ENCODE data around the gene MED19. TPM values are rescaled to one million over a fixed set of nuclear protein-coding genes. Genes with fewer than 3 reads are reported as not detected.

The MED19 gene
- 42.5 TPM for polyA plus RNA-seq (2013, experiment 1 of 2)
- polyA plus RNA-seq (2013, experiment 2 of 2): 41.5 TPM

GRCh38 chr11:57711414-57712255 lies at the start of gene MED19:
MED19 (minus strand) TSS chr11:57712215; CDS start chr11:57712179, 36 bp downstream.
- peak within 1 kb of the TSS; percentile 90 for H2BK5ac ChIP-seq (ENCODE audit: low read length)
- H3K23ac ChIP-seq (ENCODE audit: low read depth, low read length, poor library complexity): peak within 1 kb of the TSS; percentile 67
- H3K79me1 ChIP-seq (ENCODE audit: low read depth, low read length): peaks cover 12% of the 10 kb centered on the region
- no CpG with 5 or more reads among the region's 51 CpGs for WGBS, 2 donors (ENCODE audit: extremely low coverage in 2 of 2, insufficient read length in 2 of 2, insufficient replicate concordance in 1 of 2)
- peak within 1 kb of the TSS; percentile 94 for H2AFZ ChIP-seq (ENCODE audit: low read length)
- peak within 1 kb of the TSS; percentile 70 for H4K8ac ChIP-seq (ENCODE audit: low read depth, low read length)
- peak within 1 kb of the TSS; percentile 19 for H2AK5ac ChIP-seq (ENCODE audit: low read depth, low read length)
- DNase-seq (ENCODE audit: low spot score): peak; percentile 82
- H3K36me3 ChIP-seq (replicated peaks in 1 of 2; ENCODE audit: control insufficient read depth in 2 of 2, insufficient read depth in 2 of 2, low read length in 2 of 2): peaks cover 0 to 30% of the 10 kb centered on the region in 2 donors
- peak within 1 kb of the TSS; percentile 63 for H2BK15ac ChIP-seq (ENCODE audit: low read length)
- H3K9ac ChIP-seq (ENCODE audit: low read depth, low read length, poor library complexity): peak within 1 kb of the TSS; percentile 98
- no peak within 1 kb of the TSS for H2BK120ac ChIP-seq (ENCODE audit: low read depth, low read length)
- peak within 1 kb of the TSS; percentile 72 for H3K14ac ChIP-seq (ENCODE audit: low read length)
- H3K4me1 ChIP-seq (ENCODE audit: control insufficient read depth in 2 of 2, insufficient read depth in 1 of 2, low read depth in 1 of 2, low read length in 2 of 2): peaks cover 6 to 12% of the 10 kb centered on the region in 2 donors
- peak within 1 kb of the TSS; percentile 89 for H3K27ac ChIP-seq (replicated peaks; ENCODE audit: low read length)
- no peak within 1 kb of the TSS for H4K91ac ChIP-seq (ENCODE audit: low read depth, low read length, poor library complexity)
- H3K9me3 ChIP-seq (replicated peaks in 1 of 2; ENCODE audit: control insufficient read depth in 2 of 2, insufficient read depth in 1 of 2, low read depth in 1 of 2, low read length in 2 of 2): no peaks in the 10 kb centered on the region
- H3K27me3 ChIP-seq (ENCODE audit: control insufficient read depth in 3 of 3, insufficient read depth in 3 of 3, low read depth in 1 of 3, low read length in 3 of 3): no peaks in the 10 kb centered on the region
- H3K4me2 ChIP-seq (ENCODE audit: insufficient read depth, low read length, poor library complexity, severe bottlenecking): peak within 1 kb of the TSS; percentile 82
- H2BK12ac ChIP-seq (ENCODE audit: low read length): peak within 1 kb of the TSS; percentile 44
- peak within 1 kb of the TSS; percentile 92 to 97 for H3K4me3 ChIP-seq (ENCODE audit: low read length in 2 of 2)
- H3K18ac ChIP-seq (ENCODE audit: low read length): peak within 1 kb of the TSS; percentile 97
- H3K4ac ChIP-seq (ENCODE audit: low read length): peak within 1 kb of the TSS; percentile 87

DNA sequence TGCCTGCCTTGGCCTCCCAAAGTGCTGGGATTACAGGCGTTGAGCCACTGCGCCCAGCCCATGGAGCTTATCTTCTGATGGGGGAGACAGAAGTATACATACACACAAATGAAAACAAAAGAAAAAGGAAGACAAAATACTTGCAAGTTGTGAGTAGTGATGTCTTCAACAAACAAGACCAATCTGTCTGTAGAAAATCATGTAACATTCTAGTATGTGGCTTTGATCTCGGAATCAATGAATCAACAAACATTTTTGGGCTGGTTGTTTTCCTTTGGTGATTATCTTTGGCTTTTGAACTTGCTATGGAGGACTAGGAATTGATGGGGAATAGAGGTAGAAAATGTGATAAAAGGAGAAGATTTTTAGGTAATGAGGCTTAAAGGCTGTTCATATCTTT lies 46.2 kb upstream of the MED19 start:
- H4K91ac ChIP-seq (ENCODE audit: low read depth, low read length, poor library complexity): no peak overlapping the region
- no peak overlapping the region for H2BK15ac ChIP-seq (ENCODE audit: low read length)
- no peak for DNase-seq (ENCODE audit: low spot score)
- no peak overlapping the region for H3K23ac ChIP-seq (ENCODE audit: low read depth, low read length, poor library complexity)
- no peak overlapping the region for H2BK12ac ChIP-seq (ENCODE audit: low read length)
- no peak overlapping the region for H3K4me3 ChIP-seq (ENCODE audit: low read length in 2 of 2)
- no CpG with 5 or more reads among the region's 3 CpGs for WGBS, 2 donors (ENCODE audit: extremely low coverage in 2 of 2, insufficient read length in 2 of 2, insufficient replicate concordance in 1 of 2)
- H3K36me3 ChIP-seq (replicated peaks in 1 of 2; ENCODE audit: control insufficient read depth in 2 of 2, insufficient read depth in 2 of 2, low read length in 2 of 2): no peaks in the 10 kb centered on the region
- H3K18ac ChIP-seq (ENCODE audit: low read length): no peak overlapping the region
- no peak overlapping the region for H3K4me2 ChIP-seq (ENCODE audit: insufficient read depth, low read length, poor library complexity, severe bottlenecking)
- H3K14ac ChIP-seq (ENCODE audit: low read length): no peak overlapping the region
- peaks cover 1 to 3% of the 10 kb centered on the region in 2 donors for H3K4me1 ChIP-seq (ENCODE audit: control insufficient read depth in 2 of 2, insufficient read depth in 1 of 2, low read depth in 1 of 2, low read length in 2 of 2)
- no peaks in the 10 kb centered on the region for H3K27me3 ChIP-seq (ENCODE audit: control insufficient read depth in 3 of 3, insufficient read depth in 3 of 3, low read depth in 1 of 3, low read length in 3 of 3)
- H2BK5ac ChIP-seq (ENCODE audit: low read length): no peak overlapping the region
- H4K8ac ChIP-seq (ENCODE audit: low read depth, low read length): no peak overlapping the region
- no peak overlapping the region for H3K4ac ChIP-seq (ENCODE audit: low read length)
- no peak overlapping the region for H3K9ac ChIP-seq (ENCODE audit: low read depth, low read length, poor library complexity)
- no peak overlapping the region for H2AFZ ChIP-seq (ENCODE audit: low read length)
- H3K9me3 ChIP-seq (replicated peaks in 1 of 2; ENCODE audit: control insufficient read depth in 2 of 2, insufficient read depth in 1 of 2, low read depth in 1 of 2, low read length in 2 of 2): peaks cover 0 to 2% of the 10 kb centered on the region in 2 donors
- H2AK5ac ChIP-seq (ENCODE audit: low read depth, low read length): no peak overlapping the region
- H3K27ac ChIP-seq (replicated peaks; ENCODE audit: low read length): no peak overlapping the region
- H3K79me1 ChIP-seq (ENCODE audit: low read depth, low read length): no peaks in the 10 kb centered on the region
- no peak overlapping the region for H2BK120ac ChIP-seq (ENCODE audit: low read depth, low read length)

GRCh38 chr11:57752954-57753353 lies 40.9 kb upstream of the MED19 start:
- no CpG with 5 or more reads among the region's 30 CpGs for WGBS, 2 donors (ENCODE audit: extremely low coverage in 2 of 2, insufficient read length in 2 of 2, insufficient replicate concordance in 1 of 2)
- peak overlapping the region; percentile 84 for H3K14ac ChIP-seq (ENCODE audit: low read length)
- H3K9ac ChIP-seq (ENCODE audit: low read depth, low read length, poor library complexity): no peak overlapping the region
- H3K4me1 ChIP-seq (ENCODE audit: control insufficient read depth in 2 of 2, insufficient read depth in 1 of 2, low read depth in 1 of 2, low read length in 2 of 2): no peaks in the 10 kb centered on the region
- no peak overlapping the region for H2BK120ac ChIP-seq (ENCODE audit: low read depth, low read length)
- peaks cover 0 to 4% of the 10 kb centered on the region in 2 donors for H3K9me3 ChIP-seq (replicated peaks in 1 of 2; ENCODE audit: control insufficient read depth in 2 of 2, insufficient read depth in 1 of 2, low read depth in 1 of 2, low read length in 2 of 2)
- H3K4me3 ChIP-seq (ENCODE audit: low read length in 2 of 2): peak overlapping the region in 1 of 2 donors; percentile 41
- H3K23ac ChIP-seq (ENCODE audit: low read depth, low read length, poor library complexity): peak overlapping the region; percentile 85
- H4K8ac ChIP-seq (ENCODE audit: low read depth, low read length): no peak overlapping the region
- H2BK12ac ChIP-seq (ENCODE audit: low read length): peak overlapping the region; percentile 16
- H2BK15ac ChIP-seq (ENCODE audit: low read length): no peak overlapping the region
- H2AK5ac ChIP-seq (ENCODE audit: low read depth, low read length): peak overlapping the region; percentile 61
- H2BK5ac ChIP-seq (ENCODE audit: low read length): peak overlapping the region; percentile 75
- H3K36me3 ChIP-seq (replicated peaks in 1 of 2; ENCODE audit: control insufficient read depth in 2 of 2, insufficient read depth in 2 of 2, low read length in 2 of 2): peaks cover 1 to 13% of the 10 kb centered on the region in 2 donors
- H4K91ac ChIP-seq (ENCODE audit: low read depth, low read length, poor library complexity): no peak overlapping the region
- H2AFZ ChIP-seq (ENCODE audit: low read length): no peak overlapping the region
- no peaks in the 10 kb centered on the region for H3K79me1 ChIP-seq (ENCODE audit: low read depth, low read length)
- H3K27me3 ChIP-seq (ENCODE audit: control insufficient read depth in 3 of 3, insufficient read depth in 3 of 3, low read depth in 1 of 3, low read length in 3 of 3): no peaks in the 10 kb centered on the region
- no peak overlapping the region for H3K27ac ChIP-seq (replicated peaks; ENCODE audit: low read length)
- no peak for DNase-seq (ENCODE audit: low spot score)
- no peak overlapping the region for H3K4ac ChIP-seq (ENCODE audit: low read length)
- peak overlapping the region; percentile 70 for H3K18ac ChIP-seq (ENCODE audit: low read length)
- H3K4me2 ChIP-seq (ENCODE audit: insufficient read depth, low read length, poor library complexity, severe bottlenecking): no peak overlapping the region

- peaks cover 0 to 4% of the 10 kb centered on the region in 2 donors for H3K9me3 ChIP-seq (replicated peaks in 1 of 2; ENCODE audit: control insufficient read depth in 2 of 2, insufficient read depth in 1 of 2, low read depth in 1 of 2, low read length in 2 of 2)
- no peak within 1 kb of the TSS for H2BK120ac ChIP-seq (ENCODE audit: low read depth, low read length)
- peak within 1 kb of the TSS; percentile 75 for H2BK5ac ChIP-seq (ENCODE audit: low read length)
- H3K4me3 ChIP-seq (ENCODE audit: low read length in 2 of 2): no peak within 1 kb of the TSS
- H3K14ac ChIP-seq (ENCODE audit: low read length): no peak within 1 kb of the TSS
- no peak within 1 kb of the TSS for H2BK12ac ChIP-seq (ENCODE audit: low read length)
- H2AK5ac ChIP-seq (ENCODE audit: low read depth, low read length): peak within 1 kb of the TSS; percentile 61
- no peaks in the 10 kb centered on the region for H3K27me3 ChIP-seq (ENCODE audit: control insufficient read depth in 3 of 3, insufficient read depth in 3 of 3, low read depth in 1 of 3, low read length in 3 of 3)
- no peak within 1 kb of the TSS for H3K4ac ChIP-seq (ENCODE audit: low read length)
- DNase-seq (ENCODE audit: low spot score): no peak
- H4K91ac ChIP-seq (ENCODE audit: low read depth, low read length, poor library complexity): no peak within 1 kb of the TSS
- no peak within 1 kb of the TSS for H2BK15ac ChIP-seq (ENCODE audit: low read length)
- no peak within 1 kb of the TSS for H3K4me2 ChIP-seq (ENCODE audit: insufficient read depth, low read length, poor library complexity, severe bottlenecking)
- peaks cover 1 to 23% of the 10 kb centered on the region in 2 donors for H3K36me3 ChIP-seq (replicated peaks in 1 of 2; ENCODE audit: control insufficient read depth in 2 of 2, insufficient read depth in 2 of 2, low read length in 2 of 2)
- H3K79me1 ChIP-seq (ENCODE audit: low read depth, low read length): no peaks in the 10 kb centered on the region
- H4K8ac ChIP-seq (ENCODE audit: low read depth, low read length): no peak within 1 kb of the TSS
- WGBS, 2 donors (ENCODE audit: extremely low coverage in 2 of 2, insufficient read length in 2 of 2, insufficient replicate concordance in 1 of 2): no CpG with 5 or more reads among the region's 10 CpGs
- no peak within 1 kb of the TSS for H2AFZ ChIP-seq (ENCODE audit: low read length)
- H3K23ac ChIP-seq (ENCODE audit: low read depth, low read length, poor library complexity): no peak within 1 kb of the TSS
- no peak within 1 kb of the TSS for H3K27ac ChIP-seq (replicated peaks; ENCODE audit: low read length)
- no peak within 1 kb of the TSS for H3K18ac ChIP-seq (ENCODE audit: low read length)
- H3K4me1 ChIP-seq (ENCODE audit: control insufficient read depth in 2 of 2, insufficient read depth in 1 of 2, low read depth in 1 of 2, low read length in 2 of 2): no peaks in the 10 kb centered on the region
- H3K9ac ChIP-seq (ENCODE audit: low read depth, low read length, poor library complexity): no peak within 1 kb of the TSS
Measured at GRCh38 chr11:57751676-57752253, 39.8 kb upstream of the MED19 start, which contains the start of gene BTBD18. BTBD18 (minus strand) TSS chr11:57751819; CDS start chr11:57751188, 631 bp downstream.
